Measurements from ENCODE around the gene TANGO6. TPM values are rescaled to one million over a fixed set of nuclear protein-coding genes. Genes with fewer than 3 reads are reported as not detected.

The TANGO6 gene
- total RNA-seq, 1 donor from 2014 or later: 3.7 TPM

DNA sequence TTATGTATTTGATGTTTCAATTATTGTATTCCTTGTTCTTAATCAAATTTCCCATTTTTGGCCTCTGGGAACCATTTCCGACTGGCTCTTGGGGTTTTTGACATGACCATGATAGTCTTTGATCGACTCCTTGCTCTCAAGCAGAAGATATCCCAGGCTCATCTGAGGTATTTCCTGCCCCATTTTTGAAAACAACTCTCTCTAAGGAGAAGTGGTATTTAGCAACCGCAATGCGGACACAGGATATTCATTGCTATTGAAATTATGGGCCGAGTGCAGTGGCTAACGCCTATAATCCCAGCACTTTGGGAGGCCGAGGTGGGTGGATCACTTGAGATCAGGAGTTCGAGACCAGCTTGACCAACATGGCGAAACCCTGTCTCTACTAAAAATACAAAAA, 5.5 kb downstream of the TANGO6 start:
- H3K27ac ChIP-seq: no peak overlapping the region
- H3K4me1 ChIP-seq: no peaks in the 10 kb centered on the region
- no peak overlapping the region for H3K4me3 ChIP-seq
- intact Hi-C loops (cut with DNase I): no loop called here
- H3K36me3 ChIP-seq: no peaks in the 10 kb centered on the region
- DNase-seq (ENCODE audit: low spot score in 2 of 2): no peak
- no peaks in the 10 kb centered on the region for H3K27me3 ChIP-seq
- no peaks in the 10 kb centered on the region for H3K9me3 ChIP-seq
- TF ChIP-seq, protein P1, sequence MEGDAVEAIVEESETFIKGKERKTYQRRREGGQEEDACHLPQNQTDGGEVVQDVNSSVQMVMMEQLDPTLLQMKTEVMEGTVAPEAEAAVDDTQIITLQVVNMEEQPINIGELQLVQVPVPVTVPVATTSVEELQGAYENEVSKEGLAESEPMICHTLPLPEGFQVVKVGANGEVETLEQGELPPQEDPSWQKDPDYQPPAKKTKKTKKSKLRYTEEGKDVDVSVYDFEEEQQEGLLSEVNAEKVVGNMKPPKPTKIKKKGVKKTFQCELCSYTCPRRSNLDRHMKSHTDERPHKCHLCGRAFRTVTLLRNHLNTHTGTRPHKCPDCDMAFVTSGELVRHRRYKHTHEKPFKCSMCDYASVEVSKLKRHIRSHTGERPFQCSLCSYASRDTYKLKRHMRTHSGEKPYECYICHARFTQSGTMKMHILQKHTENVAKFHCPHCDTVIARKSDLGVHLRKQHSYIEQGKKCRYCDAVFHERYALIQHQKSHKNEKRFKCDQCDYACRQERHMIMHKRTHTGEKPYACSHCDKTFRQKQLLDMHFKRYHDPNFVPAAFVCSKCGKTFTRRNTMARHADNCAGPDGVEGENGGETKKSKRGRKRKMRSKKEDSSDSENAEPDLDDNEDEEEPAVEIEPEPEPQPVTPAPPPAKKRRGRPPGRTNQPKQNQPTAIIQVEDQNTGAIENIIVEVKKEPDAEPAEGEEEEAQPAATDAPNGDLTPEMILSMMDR (IDR thresholded peaks at IDR 0.05): no peak

DNA sequence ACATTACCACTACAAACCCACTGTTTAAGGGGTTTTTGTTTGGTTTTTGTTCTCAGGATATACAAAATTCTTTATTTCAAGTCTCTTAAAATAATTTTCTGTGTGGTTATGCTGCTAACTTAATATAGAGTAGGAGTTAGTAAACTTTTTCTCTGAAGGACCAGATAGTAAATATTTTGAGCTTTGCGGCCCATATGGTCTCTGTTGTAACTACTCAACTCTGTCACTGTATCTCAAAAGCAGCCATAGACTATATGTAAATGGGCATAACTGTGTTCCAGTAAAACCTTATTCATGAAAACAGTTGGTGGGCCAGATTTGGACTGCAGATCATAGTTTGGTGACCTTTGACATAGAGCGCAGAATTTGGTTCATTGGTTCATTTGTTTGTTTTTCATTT, 7.2 kb downstream of the TANGO6 start:
- H3K4me1 ChIP-seq: no peaks in the 10 kb centered on the region
- no peaks in the 10 kb centered on the region for H3K27me3 ChIP-seq
- no peak overlapping the region for H3K4me3 ChIP-seq
- TF ChIP-seq, protein P1 (IDR thresholded peaks at IDR 0.05): no peak
- H3K9me3 ChIP-seq: no peaks in the 10 kb centered on the region
- intact Hi-C loops (cut with DNase I): no loop called here
- H3K27ac ChIP-seq: no peak overlapping the region
- no peaks in the 10 kb centered on the region for H3K36me3 ChIP-seq
- no peak for DNase-seq (ENCODE audit: low spot score in 2 of 2)

DNA sequence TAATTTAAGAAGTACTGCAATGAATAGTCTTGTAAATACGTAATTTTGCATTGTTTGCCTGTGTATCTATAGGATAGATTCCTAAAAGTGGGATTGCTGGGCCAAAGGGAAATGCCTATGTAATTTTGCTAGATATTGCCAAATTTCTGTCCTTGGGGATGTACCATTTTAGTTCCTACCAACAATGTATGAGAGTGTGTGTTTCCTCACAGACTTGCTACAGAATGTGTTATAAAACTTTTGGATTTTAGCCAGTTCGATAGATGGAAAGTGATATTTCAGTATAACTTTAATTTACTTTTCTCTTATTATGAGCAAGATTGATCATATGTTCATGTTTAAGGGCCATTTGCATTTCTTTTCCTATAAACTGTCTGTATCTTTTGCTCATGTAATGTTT, 8.3 kb downstream of the TANGO6 start:
- Histone ChIP-seq H3K27ac (no peak overlapping the region), H3K9me3 (no peaks in the 10 kb centered on the region), H3K4me3 (no peak overlapping the region), H3K27me3 (no peaks in the 10 kb centered on the region), H3K4me1 (no peaks in the 10 kb centered on the region), H3K36me3 (no peaks in the 10 kb centered on the region)
- intact Hi-C loops (cut with DNase I): no loop called here
- TF ChIP-seq, protein P1 (IDR thresholded peaks at IDR 0.05): no peak
- DNase-seq (ENCODE audit: low spot score in 2 of 2): no peak

DNA sequence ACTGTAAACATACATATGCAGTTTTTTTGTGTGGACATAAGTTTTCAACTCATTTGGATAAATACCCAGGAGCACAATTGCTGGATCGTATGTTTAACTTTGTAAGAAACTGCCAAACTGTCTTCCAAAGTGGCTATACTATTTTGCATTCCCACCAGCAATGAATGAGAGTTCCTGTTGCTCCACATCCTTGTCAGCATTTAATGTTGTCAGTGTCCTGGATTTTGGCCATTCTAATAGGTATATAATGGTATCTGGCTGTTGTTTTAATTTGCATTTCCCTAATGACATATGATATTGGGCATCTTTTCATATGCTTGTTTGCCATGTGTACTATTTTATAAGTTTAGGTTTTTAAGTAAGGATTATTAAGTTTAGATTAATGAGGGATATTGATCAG, 14.1 kb downstream of the TANGO6 start:
- TF ChIP-seq, protein P1 (IDR thresholded peaks at IDR 0.05): no peak
- H3K9me3 ChIP-seq: no peaks in the 10 kb centered on the region
- no peaks in the 10 kb centered on the region for H3K27me3 ChIP-seq
- intact Hi-C loops (cut with DNase I): no loop called here
- no peak overlapping the region for H3K27ac ChIP-seq
- H3K36me3 ChIP-seq: peaks cover 10 to 16% of the 10 kb centered on the region in 2 donors
- no peaks in the 10 kb centered on the region for H3K4me1 ChIP-seq
- no peak overlapping the region for H3K4me3 ChIP-seq
- no peak for DNase-seq (ENCODE audit: low spot score in 2 of 2)

DNA sequence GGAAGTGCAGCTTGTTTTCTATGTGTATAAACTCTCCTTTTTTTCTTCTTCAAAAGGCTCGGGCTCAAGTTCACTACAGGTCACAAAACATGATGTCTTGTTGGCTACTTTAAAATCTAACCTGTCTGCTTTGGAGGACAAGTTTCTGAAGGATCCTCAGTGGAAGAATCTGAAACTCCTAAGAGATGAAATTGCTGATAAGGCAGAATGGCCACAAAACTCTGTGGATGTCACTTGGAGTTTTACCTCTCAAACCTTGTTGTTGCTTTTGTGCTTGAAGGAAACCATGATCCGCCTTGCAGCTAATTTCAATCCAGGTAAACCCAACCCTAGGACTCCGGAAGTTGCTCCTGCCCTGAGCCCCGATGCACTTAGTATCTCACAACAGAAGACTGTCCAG, 16.5 kb downstream of the TANGO6 start:
- Histone ChIP-seq H3K27me3 (no peaks in the 10 kb centered on the region), H3K36me3 (peaks cover 19 to 39% of the 10 kb centered on the region in 2 donors), H3K4me1 (no peaks in the 10 kb centered on the region), H3K4me3 (no peak overlapping the region), H3K9me3 (no peaks in the 10 kb centered on the region), H3K27ac (no peak overlapping the region)
- no peak for DNase-seq (ENCODE audit: low spot score in 2 of 2)
- intact Hi-C loops (cut with DNase I): no loop called here
- TF ChIP-seq, protein P1 (IDR thresholded peaks at IDR 0.05): no peak

Measured in ascending aorta (tissue), 2 donors.